Left renal pelvis (tissue), 4 donors: ENCODE measurements around the gene ZDHHC22. TPM values are rescaled to one million over a fixed set of nuclear protein-coding genes. Genes with fewer than 3 reads are reported as not detected.
"Not testable (repeated sequence)": the region's sequence is repeated elsewhere in the genome, so short reads cannot be mapped to it uniquely, and the experiment has no call there.

Source experiments
- DNase-seq, 4 donors: peaks; one replicate each; pipeline ENCODE4 v3.0.0-alpha.2; 2013; ENCODE audit warnings: low read depth in 4 of 4, low spot score in 3 of 4
- polyA plus RNA-seq, 4 donors: library from polyadenylated mRNA; unstranded; fragments of 120-200 nt; gene quantifications; one replicate each; pipeline ENCODE4 v1.2.1, GENCODE V29; 2013; ENCODE audit not compliant: insufficient read length in 4 of 4

The ZDHHC22 gene
- 1 to 10 TPM in 1 of 4 donors, under 1 TPM in 3; 0.33 to 1.1 (median 0.77) TPM for polyA plus RNA-seq

GRCh38 chr14:77141214-77142004 lies at the start of gene ZDHHC22:
ZDHHC22 (minus strand) TSS chr14:77141791; CDS start chr14:77139738, 2,053 bp downstream.
- DNase-seq, result no peak

GRCh38 chr14:77190977-77191376 lies 49.4 kb upstream of the ZDHHC22 start:
- DNase-seq, result no peak

GRCh38 chr14:77189479-77189878 lies 47.9 kb upstream of the ZDHHC22 start:
- no peak for DNase-seq

GRCh38 chr14:77187649-77188012 lies 46.0 kb upstream of the ZDHHC22 start:
- DNase-seq, result no peak

GRCh38 chr14:77186911-77187648 lies 45.5 kb upstream of the ZDHHC22 start:
- DNase-seq, result no peak

GRCh38 chr14:77185093-77185465 lies 43.5 kb upstream of the ZDHHC22 start:
- DNase-seq, result no peak

GRCh38 chr14:77184396-77185092 lies 43.0 kb upstream of the ZDHHC22 start:
- no peak for DNase-seq

GRCh38 chr14:77183896-77184295 lies 42.3 kb upstream of the ZDHHC22 start:
- no peak for DNase-seq

- peak; percentile 42 to 62 (median 52) for DNase-seq
Measured at GRCh38 chr14:77181603-77182437, 40.2 kb upstream of the ZDHHC22 start, which contains the start of gene TMEM63C. TMEM63C (plus strand) TSS chr14:77181798; CDS start chr14:77218814, 37,016 bp downstream.

- DNase-seq, result no peak
Measured at GRCh38 chr14:77180726-77181602, 39.4 kb upstream of the ZDHHC22 start.

- no peak for DNase-seq
Measured at GRCh38 chr14:77178656-77179055, 37.1 kb upstream of the ZDHHC22 start.

GRCh38 chr14:77177702-77178101 lies 36.1 kb upstream of the ZDHHC22 start:
- DNase-seq, result no peak

GRCh38 chr14:77175843-77176242 lies 34.3 kb upstream of the ZDHHC22 start:
- DNase-seq, result no peak

GRCh38 chr14:77173911-77174617 lies 32.5 kb upstream of the ZDHHC22 start:
- DNase-seq, result not testable (repeated sequence)

GRCh38 chr14:77172916-77173315 lies 31.3 kb upstream of the ZDHHC22 start:
- no peak for DNase-seq

- no peak for DNase-seq
Measured at GRCh38 chr14:77170045-77170444, 28.5 kb upstream of the ZDHHC22 start.

- DNase-seq, result no peak
Measured at GRCh38 chr14:77161011-77161410, 19.4 kb upstream of the ZDHHC22 start.

GRCh38 chr14:77158882-77159255 lies 17.3 kb upstream of the ZDHHC22 start:
- DNase-seq, result no peak
